ENCODE results near the gene HDDC3.

HDDC3 gene

DNA sequence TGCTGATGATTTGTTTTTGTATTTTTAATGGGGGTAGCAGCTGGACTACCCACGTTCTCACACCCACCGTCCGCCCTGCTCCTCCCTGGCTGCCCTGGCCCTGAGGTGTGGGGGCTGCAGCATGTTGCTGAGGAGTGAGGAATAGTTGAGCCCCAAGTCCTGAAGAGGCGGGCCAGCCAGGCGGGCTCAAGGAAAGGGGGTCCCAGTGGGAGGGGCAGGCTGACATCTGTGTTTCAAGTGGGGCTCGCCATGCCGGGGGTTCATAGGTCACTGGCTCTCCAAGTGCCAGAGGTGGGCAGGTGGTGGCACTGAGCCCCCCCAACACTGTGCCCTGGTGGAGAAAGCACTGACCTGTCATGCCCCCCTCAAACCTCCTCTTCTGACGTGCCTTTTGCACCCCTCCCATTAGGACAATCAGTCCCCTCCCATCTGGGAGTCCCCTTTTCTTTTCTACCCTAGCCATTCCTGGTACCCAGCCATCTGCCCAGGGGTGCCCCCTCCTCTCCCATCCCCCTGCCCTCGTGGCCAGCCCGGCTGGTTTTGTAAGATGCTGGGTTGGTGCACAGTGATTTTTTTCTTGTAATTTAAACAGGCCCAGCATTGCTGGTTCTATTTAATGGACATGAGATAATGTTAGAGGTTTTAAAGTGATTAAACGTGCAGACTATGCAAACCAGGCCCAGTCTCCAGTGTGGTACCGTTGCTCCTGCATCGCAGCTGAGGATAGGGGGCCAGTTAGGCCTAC, 49.4 kb downstream of the HDDC3 start:
- peak overlapping the region; percentile 14 for H4K91ac ChIP-seq (ENCODE audit: low read length)
- H3K4me1 ChIP-seq (ENCODE audit: control insufficient read depth, insufficient read depth, low read depth, low read length): peaks cover 24% of the 10 kb centered on the region
- no peak overlapping the region for H3K4me2 ChIP-seq (ENCODE audit: low read length, poor library complexity, severe bottlenecking)
- peaks cover 58 to 62% of the 10 kb centered on the region in 2 experiments for H3K36me3 ChIP-seq (ENCODE audit: control insufficient read depth in 1 of 2, insufficient read depth in 2 of 2, low read depth in 1 of 2, low read length in 2 of 2)
- H3K14ac ChIP-seq (ENCODE audit: low read length in 2 of 2): no peak overlapping the region
- H2BK120ac ChIP-seq (ENCODE audit: low read depth, low read length): no peak overlapping the region
- H3K9ac ChIP-seq (ENCODE audit: low read length): peak overlapping the region; percentile 93
- DNase-seq: no peak
- no peak overlapping the region for H2BK5ac ChIP-seq (ENCODE audit: low read depth, low read length, poor library complexity, severe bottlenecking)
- H2BK15ac ChIP-seq (ENCODE audit: low read depth, poor library complexity, severe bottlenecking): no peak overlapping the region
- H2AK5ac ChIP-seq (ENCODE audit: low read length, severe bottlenecking): no peak overlapping the region
- WGBS: 91% methylated on average over 13 of the region's 13 CpGs
- peak overlapping the region; percentile 98 for H4K8ac ChIP-seq (ENCODE audit: low read length)
- H3K79me1 ChIP-seq (replicated peaks; ENCODE audit: low read length, poor library complexity, severe bottlenecking): peaks cover 19% of the 10 kb centered on the region
- H2AFZ ChIP-seq (ENCODE audit: low read depth, low read length): no peak overlapping the region
- no peaks in the 10 kb centered on the region for H3K27me3 ChIP-seq (ENCODE audit: control insufficient read depth in 1 of 2, insufficient read depth in 1 of 2, low read length in 2 of 2)
- no peak overlapping the region for H3K4ac ChIP-seq (ENCODE audit: low read depth in 1 of 2, low read length in 2 of 2)
- H3K18ac ChIP-seq (ENCODE audit: low read depth in 1 of 2, low read length in 2 of 2): no peak overlapping the region
- no peak overlapping the region for H3K27ac ChIP-seq (ENCODE audit: low read length, poor library complexity, severe bottlenecking)
- H3K23ac ChIP-seq (ENCODE audit: low read length in 2 of 2): no peak overlapping the region
- no peak overlapping the region for H3K4me3 ChIP-seq (ENCODE audit: insufficient read depth in 1 of 2, low read depth in 1 of 2, low read length in 2 of 2)
- H2BK12ac ChIP-seq (ENCODE audit: low read length in 2 of 2): no peak overlapping the region
- no peaks in the 10 kb centered on the region for H3K9me3 ChIP-seq (ENCODE audit: control insufficient read depth, low read length)

DNA sequence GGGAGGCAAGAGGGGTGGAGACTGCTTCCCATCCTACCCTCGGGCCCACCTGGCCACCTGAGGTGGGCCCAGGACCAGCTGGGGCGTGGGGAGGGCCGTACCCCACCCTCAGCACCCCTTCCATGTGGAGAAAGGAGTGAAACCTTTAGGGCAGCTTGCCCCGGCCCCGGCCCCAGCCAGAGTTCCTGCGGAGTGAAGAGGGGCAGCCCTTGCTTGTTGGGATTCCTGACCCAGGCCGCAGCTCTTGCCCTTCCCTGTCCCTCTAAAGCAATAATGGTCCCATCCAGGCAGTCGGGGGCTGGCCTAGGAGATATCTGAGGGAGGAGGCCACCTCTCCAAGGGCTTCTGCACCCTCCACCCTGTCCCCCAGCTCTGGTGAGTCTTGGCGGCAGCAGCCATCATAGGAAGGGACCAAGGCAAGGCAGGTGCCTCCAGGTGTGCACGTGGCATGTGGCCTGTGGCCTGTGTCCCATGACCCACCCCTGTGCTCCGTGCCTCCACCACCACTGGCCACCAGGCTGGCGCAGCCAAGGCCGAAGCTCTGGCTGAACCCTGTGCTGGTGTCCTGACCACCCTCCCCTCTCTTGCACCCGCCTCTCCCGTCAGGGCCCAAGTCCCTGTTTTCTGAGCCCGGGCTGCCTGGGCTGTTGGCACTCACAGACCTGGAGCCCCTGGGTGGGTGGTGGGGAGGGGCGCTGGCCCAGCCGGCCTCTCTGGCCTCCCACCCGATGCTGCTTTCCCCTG, 50.2 kb downstream of the HDDC3 start:
- no peak overlapping the region for H2BK120ac ChIP-seq (ENCODE audit: low read depth, low read length)
- no peak overlapping the region for H3K4ac ChIP-seq (ENCODE audit: low read depth in 1 of 2, low read length in 2 of 2)
- H2AFZ ChIP-seq (ENCODE audit: low read depth, low read length): no peak overlapping the region
- H3K9ac ChIP-seq (ENCODE audit: low read length): peak overlapping the region; percentile 93
- H3K9me3 ChIP-seq (ENCODE audit: control insufficient read depth, low read length): no peaks in the 10 kb centered on the region
- H3K14ac ChIP-seq (ENCODE audit: low read length in 2 of 2): no peak overlapping the region
- no peak for DNase-seq
- peaks cover 21% of the 10 kb centered on the region for H3K79me1 ChIP-seq (replicated peaks; ENCODE audit: low read length, poor library complexity, severe bottlenecking)
- H2BK15ac ChIP-seq (ENCODE audit: low read depth, poor library complexity, severe bottlenecking): no peak overlapping the region
- no peak overlapping the region for H4K8ac ChIP-seq (ENCODE audit: low read length)
- H2AK5ac ChIP-seq (ENCODE audit: low read length, severe bottlenecking): no peak overlapping the region
- no peak overlapping the region for H4K91ac ChIP-seq (ENCODE audit: low read length)
- peaks cover 63 to 65% of the 10 kb centered on the region in 2 experiments for H3K36me3 ChIP-seq (ENCODE audit: control insufficient read depth in 1 of 2, insufficient read depth in 2 of 2, low read depth in 1 of 2, low read length in 2 of 2)
- H3K4me3 ChIP-seq (ENCODE audit: insufficient read depth in 1 of 2, low read depth in 1 of 2, low read length in 2 of 2): no peak overlapping the region
- H3K27me3 ChIP-seq (ENCODE audit: control insufficient read depth in 1 of 2, insufficient read depth in 1 of 2, low read length in 2 of 2): no peaks in the 10 kb centered on the region
- H2BK5ac ChIP-seq (ENCODE audit: low read depth, low read length, poor library complexity, severe bottlenecking): no peak overlapping the region
- H3K27ac ChIP-seq (ENCODE audit: low read length, poor library complexity, severe bottlenecking): no peak overlapping the region
- no peak overlapping the region for H3K23ac ChIP-seq (ENCODE audit: low read length in 2 of 2)
- no peak overlapping the region for H3K18ac ChIP-seq (ENCODE audit: low read depth in 1 of 2, low read length in 2 of 2)
- H3K4me1 ChIP-seq (ENCODE audit: control insufficient read depth, insufficient read depth, low read depth, low read length): peaks cover 24% of the 10 kb centered on the region
- H3K4me2 ChIP-seq (ENCODE audit: low read length, poor library complexity, severe bottlenecking): no peak overlapping the region
- WGBS: 91% methylated on average over 19 of the region's 19 CpGs
- H2BK12ac ChIP-seq (ENCODE audit: low read length in 2 of 2): no peak overlapping the region

DNA sequence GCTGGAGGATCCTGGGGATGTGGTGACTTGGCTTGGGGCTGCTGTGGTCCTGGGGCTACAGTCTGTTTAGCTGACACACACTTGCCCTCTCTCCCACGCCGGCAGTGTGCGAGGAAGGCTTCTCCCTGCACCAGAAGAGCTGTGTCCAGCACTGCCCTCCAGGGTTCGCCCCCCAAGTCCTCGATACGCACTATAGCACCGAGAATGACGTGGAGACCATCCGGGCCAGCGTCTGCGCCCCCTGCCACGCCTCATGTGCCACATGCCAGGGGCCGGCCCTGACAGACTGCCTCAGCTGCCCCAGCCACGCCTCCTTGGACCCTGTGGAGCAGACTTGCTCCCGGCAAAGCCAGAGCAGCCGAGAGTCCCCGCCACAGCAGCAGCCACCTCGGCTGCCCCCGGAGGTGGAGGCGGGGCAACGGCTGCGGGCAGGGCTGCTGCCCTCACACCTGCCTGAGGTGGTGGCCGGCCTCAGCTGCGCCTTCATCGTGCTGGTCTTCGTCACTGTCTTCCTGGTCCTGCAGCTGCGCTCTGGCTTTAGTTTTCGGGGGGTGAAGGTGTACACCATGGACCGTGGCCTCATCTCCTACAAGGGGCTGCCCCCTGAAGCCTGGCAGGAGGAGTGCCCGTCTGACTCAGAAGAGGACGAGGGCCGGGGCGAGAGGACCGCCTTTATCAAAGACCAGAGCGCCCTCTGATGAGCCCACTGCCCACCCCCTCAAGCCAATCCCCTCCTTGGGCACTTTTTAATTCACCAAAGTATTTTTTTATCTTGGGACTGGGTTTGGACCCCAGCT, 51.0 kb downstream of the HDDC3 start:
- peaks cover 24% of the 10 kb centered on the region for H3K4me1 ChIP-seq (ENCODE audit: control insufficient read depth, insufficient read depth, low read depth, low read length)
- 91% methylated on average over 35 of the region's 35 CpGs for WGBS
- no peak overlapping the region for H3K27ac ChIP-seq (ENCODE audit: low read length, poor library complexity, severe bottlenecking)
- H4K91ac ChIP-seq (ENCODE audit: low read length): no peak overlapping the region
- H3K4me2 ChIP-seq (ENCODE audit: low read length, poor library complexity, severe bottlenecking): no peak overlapping the region
- H2BK15ac ChIP-seq (ENCODE audit: low read depth, poor library complexity, severe bottlenecking): no peak overlapping the region
- peaks cover 65% of the 10 kb centered on the region in 2 experiments for H3K36me3 ChIP-seq (ENCODE audit: control insufficient read depth in 1 of 2, insufficient read depth in 2 of 2, low read depth in 1 of 2, low read length in 2 of 2)
- no peak overlapping the region for H3K4ac ChIP-seq (ENCODE audit: low read depth in 1 of 2, low read length in 2 of 2)
- no peak overlapping the region for H2BK120ac ChIP-seq (ENCODE audit: low read depth, low read length)
- H3K18ac ChIP-seq (ENCODE audit: low read depth in 1 of 2, low read length in 2 of 2): no peak overlapping the region
- H3K9ac ChIP-seq (ENCODE audit: low read length): no peak overlapping the region
- no peak overlapping the region for H4K8ac ChIP-seq (ENCODE audit: low read length)
- no peak overlapping the region for H2AK5ac ChIP-seq (ENCODE audit: low read length, severe bottlenecking)
- no peak overlapping the region for H3K4me3 ChIP-seq (ENCODE audit: insufficient read depth in 1 of 2, low read depth in 1 of 2, low read length in 2 of 2)
- no peak overlapping the region for H2BK12ac ChIP-seq (ENCODE audit: low read length in 2 of 2)
- H3K14ac ChIP-seq (ENCODE audit: low read length in 2 of 2): no peak overlapping the region
- H3K27me3 ChIP-seq (ENCODE audit: control insufficient read depth in 1 of 2, insufficient read depth in 1 of 2, low read length in 2 of 2): no peaks in the 10 kb centered on the region
- H3K79me1 ChIP-seq (replicated peaks; ENCODE audit: low read length, poor library complexity, severe bottlenecking): peaks cover 23% of the 10 kb centered on the region
- H3K9me3 ChIP-seq (ENCODE audit: control insufficient read depth, low read length): no peaks in the 10 kb centered on the region
- H2BK5ac ChIP-seq (ENCODE audit: low read depth, low read length, poor library complexity, severe bottlenecking): no peak overlapping the region
- no peak overlapping the region for H3K23ac ChIP-seq (ENCODE audit: low read length in 2 of 2)
- DNase-seq: no peak
- H2AFZ ChIP-seq (ENCODE audit: low read depth, low read length): no peak overlapping the region

Data from mesenchymal stem cell (in vitro differentiated cells and primary cell).